AG04450 (cell line): ENCODE measurements around the gene KIF6. TPM values are rescaled to one million over a fixed set of nuclear protein-coding genes. Genes with fewer than 3 reads are reported as not detected.

Experiments
- CTCF ChIA-PET: fragments of 300-600, 350-600 bp; formaldehyde crosslinking; extraction: SDS; loops from one replicate; lab custom pipeline; 2022; ENCODE audit warnings: antibody characterized with exemption, inconsistent platforms; lab: Charles Lee
- POLR2A ChIA-PET: fragments of 350-600 bp; formaldehyde crosslinking; extraction: SDS; loops from one replicate; lab custom pipeline; 2021; ENCODE audit warnings: antibody characterized with exemption, inconsistent platforms; lab: Yijun Ruan, JAX
- DNase-seq: peaks from one replicate; pipeline ENCODE4 v3.0.0-alpha.2; 2011; ENCODE audit warnings: low read depth, low spot score
- H3K27ac ChIP-seq: one replicate; pipeline ENCODE4 v1.5.1; 2012; ENCODE audit warnings: low read depth, low read length, control low read depth
- H3K27me3 ChIP-seq: one replicate; pipeline ENCODE4 v1.6.0; 2012; ENCODE audit warnings: low read length; ENCODE audit not compliant: control insufficient read depth, insufficient read depth
- H3K4me3 ChIP-seq: 2 replicates; pipeline ENCODE4 v1.5.1; 2011; ENCODE audit warnings: mild to moderate bottlenecking, low read depth, low read length, control low read depth
- H3K9me3 ChIP-seq: 2 replicates; pipeline ENCODE4 v1.5.1; 2012; ENCODE audit warnings: low read length; ENCODE audit not compliant: control insufficient read depth, insufficient read depth
- CTCF ChIP-seq: IDR thresholded peaks from 2 replicates; pipeline ENCODE4 v1.5.1; 2011; ENCODE audit warnings: low read depth, low read length, control low read depth, inconsistent platforms
- polyA plus RNA-seq: library from polyadenylated mRNA; depleted of rRNA; stranded (reverse); fragments of >200 nt; gene quantifications from 2 replicates; pipeline ENCODE4 v1.2.3, GENCODE V29; 2011

KIF6 gene
- polyA plus RNA-seq, 1 experiment = 0.02 TPM

- POLR2A ChIA-PET = no interaction called here
- no peak overlapping the region for H3K27ac ChIP-seq
- no peaks in the 10 kb centered on the region for H3K9me3 ChIP-seq
- CTCF ChIA-PET = no interaction called here
- H3K27me3 ChIP-seq = no peaks in the 10 kb centered on the region
- no peak for DNase-seq
- no peak for TF ChIP-seq CTCF
- no peak overlapping the region for H3K4me3 ChIP-seq
These were observed 30.0 kb upstream of the KIF6 start for GRCh38 chr6:39755231-39755630.

- Histone ChIP-seq H3K4me3 (no peak overlapping the region), H3K9me3 (no peaks in the 10 kb centered on the region), H3K27ac (no peak overlapping the region), H3K27me3 (no peaks in the 10 kb centered on the region)
- DNase-seq = no peak
- TF ChIP-seq CTCF = no peak
- POLR2A ChIA-PET = no interaction called here
- CTCF ChIA-PET = no interaction called here
These were observed 29.4 kb upstream of the KIF6 start for GRCh38 chr6:39754514-39755115.

- H3K4me3 ChIP-seq = no peak overlapping the region
- no peaks in the 10 kb centered on the region for H3K9me3 ChIP-seq
- DNase-seq = no peak
- H3K27me3 ChIP-seq = no peaks in the 10 kb centered on the region
- H3K27ac ChIP-seq = no peak overlapping the region
- ChIA-PET POLR2A (no interaction called here), CTCF (no interaction called here)
- TF ChIP-seq CTCF = no peak
These were observed 28.5 kb upstream of the KIF6 start for GRCh38 chr6:39753725-39754045.

- ChIA-PET CTCF (no interaction called here), POLR2A (no interaction called here)
- H3K4me3 ChIP-seq = no peak overlapping the region
- no peaks in the 10 kb centered on the region for H3K27me3 ChIP-seq
- H3K27ac ChIP-seq = no peak overlapping the region
- no peak for TF ChIP-seq CTCF
- no peak for DNase-seq
- no peaks in the 10 kb centered on the region for H3K9me3 ChIP-seq
These were observed 27.9 kb upstream of the KIF6 start for GRCh38 chr6:39752835-39753724.

- POLR2A ChIA-PET = no interaction called here
- no peaks in the 10 kb centered on the region for H3K9me3 ChIP-seq
- CTCF ChIA-PET = no interaction called here
- no peaks in the 10 kb centered on the region for H3K27me3 ChIP-seq
- H3K4me3 ChIP-seq = no peak overlapping the region
- no peak for DNase-seq
- TF ChIP-seq CTCF = no peak
- H3K27ac ChIP-seq = no peak overlapping the region
These were observed 21.6 kb upstream of the KIF6 start for GRCh38 chr6:39746795-39747194.
